AG20443 (cell line): ENCODE data around the gene CDH13.
A peak's percentile ranks its signal among the peaks of the same experiment; 100 is the strongest.

Experiments
- DNase-seq: peaks from one replicate; pipeline ENCODE4 v3.0.0; 2012; ENCODE audit warnings: low spot score, mixed read lengths

CDH13 gene

DNA sequence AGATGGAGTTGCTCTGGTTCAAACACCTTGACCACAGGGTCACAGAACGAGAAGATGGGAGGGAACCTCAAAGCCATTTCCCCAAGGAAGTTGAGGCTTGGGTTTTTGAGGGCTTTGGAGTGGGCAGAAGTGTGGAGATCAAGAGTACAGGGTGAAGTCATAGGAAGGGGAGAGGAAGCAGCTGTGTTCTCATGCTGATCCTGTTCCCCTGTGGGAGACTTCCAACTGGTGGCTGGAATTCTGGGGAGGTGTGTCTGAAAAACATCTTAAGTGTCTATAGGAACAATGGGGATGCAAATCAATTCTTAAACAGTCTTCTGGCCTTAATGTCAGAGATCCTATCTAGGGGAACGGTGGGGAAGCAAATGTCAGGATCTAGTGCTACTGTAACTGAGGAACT lies 1142.2 kb downstream of the CDH13 start:
- DNase-seq: no peak

GRCh38 chr16:83769397-83770008 lies 1142.7 kb downstream of the CDH13 start:
- no peak for DNase-seq

- no peak for DNase-seq
Measured at GRCh38 chr16:83771306-83771942, 1144.7 kb downstream of the CDH13 start.

GRCh38 chr16:83772806-83773205 lies 1146.0 kb downstream of the CDH13 start:
- no peak for DNase-seq

GRCh38 chr16:83774066-83774465 lies 1147.3 kb downstream of the CDH13 start:
- no peak for DNase-seq

DNA sequence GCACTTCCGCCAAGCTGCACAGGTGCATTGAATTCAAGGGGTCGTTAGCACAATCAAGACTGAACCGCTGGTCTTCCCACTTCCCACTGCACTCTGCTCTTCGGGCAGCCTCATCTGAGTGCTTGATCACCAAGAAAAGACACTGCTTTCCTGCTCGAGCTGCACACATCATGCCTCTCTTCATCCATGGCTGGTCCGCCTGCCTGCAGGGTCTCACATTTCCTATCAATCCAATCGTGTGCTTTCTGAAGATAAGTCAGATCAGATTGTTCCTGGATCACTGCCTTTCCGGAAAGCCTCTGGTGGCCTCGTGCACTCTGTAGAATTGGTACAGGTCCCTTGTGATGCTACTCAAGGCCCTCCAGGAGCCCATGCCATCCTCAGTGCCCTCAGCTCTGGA lies 1150.2 kb downstream of the CDH13 start:
- DNase-seq: no peak

- DNase-seq: peak; percentile 44
Measured at GRCh38 chr16:83779886-83780285, 1153.1 kb downstream of the CDH13 start.

DNA sequence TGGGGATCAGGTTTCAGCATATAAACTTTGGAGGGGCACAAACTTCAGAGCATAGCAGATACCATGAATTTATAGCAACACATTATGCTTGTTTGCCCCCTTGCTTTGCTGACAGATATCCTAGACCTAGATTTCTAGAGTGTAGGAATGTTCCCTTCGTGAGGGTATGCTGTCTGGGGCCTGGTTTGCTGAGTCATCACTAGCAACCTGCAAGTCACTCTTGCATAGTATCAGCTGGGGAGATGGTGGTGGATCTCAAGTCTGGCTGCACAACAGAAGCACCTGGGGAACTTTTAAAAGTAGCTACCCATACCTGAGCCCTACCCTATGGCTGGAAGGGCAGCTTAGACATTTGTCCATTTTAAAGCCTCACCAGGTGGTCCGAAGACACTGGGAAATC lies 1158.7 kb downstream of the CDH13 start:
- DNase-seq: no peak

GRCh38 chr16:83789642-83790401 lies 1163.1 kb downstream of the CDH13 start:
- DNase-seq: no peak

DNA sequence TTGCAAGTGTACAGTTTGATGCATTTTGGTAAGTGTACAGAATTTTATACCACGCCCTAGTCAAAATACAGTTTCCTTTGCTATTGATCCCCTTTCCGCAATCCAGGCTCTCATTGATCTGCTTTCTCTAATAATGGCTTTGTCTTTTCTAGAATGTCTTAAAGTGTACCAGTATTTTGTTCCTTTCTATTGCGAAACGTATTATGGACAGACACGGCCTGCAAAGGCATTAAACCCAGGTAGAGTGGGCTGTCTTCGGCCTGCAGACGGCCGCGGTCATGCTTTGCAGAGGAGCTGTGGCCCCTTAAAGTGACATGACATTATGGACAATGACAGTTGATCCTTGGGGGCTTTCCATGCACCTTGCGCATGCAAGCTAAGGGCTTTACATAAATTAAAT lies 1165.1 kb downstream of the CDH13 start:
- no peak for DNase-seq

- no peak for DNase-seq
Measured at GRCh38 chr16:83792391-83792790, 1165.6 kb downstream of the CDH13 start.

DNA sequence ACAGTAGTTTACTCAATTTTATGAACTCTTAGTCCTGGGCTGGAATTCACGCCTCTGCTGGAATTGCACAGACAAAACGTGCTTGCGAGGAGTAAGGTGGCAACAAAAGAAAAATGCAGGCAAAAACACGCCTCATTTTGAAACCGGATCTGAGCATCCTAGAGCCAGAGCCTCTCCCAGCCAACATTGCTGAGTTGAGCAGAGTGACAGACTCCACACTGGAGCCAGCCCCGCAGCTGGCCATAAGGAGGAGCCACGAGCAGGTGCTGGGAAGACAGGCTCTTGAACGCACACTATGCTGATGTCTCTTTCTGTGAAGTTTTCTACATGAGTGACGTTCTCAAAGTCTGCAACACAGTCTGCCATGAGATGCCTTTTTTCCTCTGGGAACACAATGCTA lies 1166.4 kb downstream of the CDH13 start:
- DNase-seq: no peak

DNA sequence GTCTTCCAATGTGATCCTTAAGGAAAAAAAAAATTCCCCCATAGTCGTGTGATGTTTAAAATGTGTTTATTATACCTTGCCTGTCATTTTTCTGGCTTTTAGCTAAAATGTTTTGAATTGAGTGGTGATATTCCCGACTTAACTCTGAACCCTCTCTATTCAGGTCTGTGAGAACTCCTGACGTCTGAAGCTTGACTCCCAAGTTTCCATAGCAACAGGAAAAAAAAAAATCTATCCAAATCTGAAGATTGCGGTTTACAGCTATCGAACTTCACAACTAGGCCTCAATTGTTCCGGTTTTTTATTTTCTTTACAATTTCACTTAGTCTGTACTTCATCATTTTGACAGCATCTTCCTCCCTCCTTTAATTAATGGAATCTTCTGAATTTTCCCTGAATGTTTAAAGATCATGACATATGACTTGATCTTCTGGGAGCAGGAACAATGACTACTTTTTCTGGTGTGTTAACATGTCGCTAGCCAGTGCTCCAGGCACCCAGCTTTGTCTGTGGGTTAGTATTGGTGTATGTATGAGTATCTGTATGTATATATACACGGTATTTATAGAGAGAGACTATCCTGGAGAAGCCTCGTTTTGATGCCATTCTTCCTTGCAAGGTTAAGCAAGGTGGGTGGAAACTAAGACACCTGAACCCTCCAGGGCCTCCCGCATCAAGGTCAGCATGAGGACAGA lies 1168.2 kb downstream of the CDH13 start:
- no peak for DNase-seq

DNA sequence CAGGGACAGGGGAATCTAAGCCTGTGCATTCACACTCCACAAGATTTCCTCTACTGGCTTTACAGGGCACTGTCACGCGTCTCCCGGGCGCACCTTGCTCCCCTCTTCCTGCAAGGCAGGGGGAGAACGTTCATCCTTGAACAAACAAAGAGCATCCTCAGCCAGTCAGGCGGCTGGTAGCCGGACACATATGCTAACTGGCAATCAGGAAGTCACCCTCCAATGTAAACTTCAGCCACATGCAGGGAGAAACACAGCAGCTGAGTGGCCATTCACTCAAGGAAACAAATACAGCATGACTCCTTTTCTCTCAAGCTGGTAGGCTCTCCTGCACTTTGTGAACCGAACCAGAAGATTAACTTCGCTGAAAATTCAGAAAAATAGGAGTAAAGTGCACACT lies 1170.2 kb downstream of the CDH13 start:
- DNase-seq: no peak

DNA sequence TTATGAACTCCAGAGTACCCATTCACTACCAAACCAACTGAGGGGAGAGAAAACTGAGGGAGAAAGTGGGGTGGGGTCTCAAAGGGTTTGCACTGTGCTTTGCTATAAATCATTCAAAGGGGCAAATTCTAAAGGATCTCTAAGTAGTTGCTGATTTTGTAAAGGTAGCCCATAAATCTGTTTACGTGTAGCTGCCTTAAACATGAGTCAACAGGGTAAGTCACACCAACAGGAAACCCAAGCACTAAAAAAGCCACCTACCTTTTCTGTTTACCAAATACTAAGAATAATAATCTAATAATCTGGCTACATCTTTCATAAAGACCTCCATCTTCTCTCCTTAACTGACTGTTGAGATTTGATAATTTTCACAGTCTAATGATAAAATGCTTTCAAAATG lies 1172.6 kb downstream of the CDH13 start:
- no peak for DNase-seq

DNA sequence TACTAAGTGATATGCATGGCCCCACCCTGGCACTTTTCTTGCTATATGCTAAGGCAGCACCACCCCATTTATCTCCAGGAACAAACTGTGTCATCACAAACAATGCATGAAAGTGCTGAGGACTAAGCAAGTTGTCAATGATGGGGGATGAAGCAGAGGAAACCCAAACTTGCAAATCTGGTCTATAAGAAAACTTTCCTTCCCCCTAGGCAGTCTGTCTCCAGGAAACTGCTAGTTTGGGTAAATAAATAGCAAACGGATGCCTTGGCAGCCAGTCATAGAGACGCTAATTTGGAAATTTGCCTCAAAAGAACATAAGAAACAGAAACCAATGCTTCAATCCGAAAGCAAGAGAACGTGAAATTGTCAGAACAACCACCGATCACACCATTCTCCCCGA lies 1175.4 kb downstream of the CDH13 start:
- peak; percentile 83 for DNase-seq

DNA sequence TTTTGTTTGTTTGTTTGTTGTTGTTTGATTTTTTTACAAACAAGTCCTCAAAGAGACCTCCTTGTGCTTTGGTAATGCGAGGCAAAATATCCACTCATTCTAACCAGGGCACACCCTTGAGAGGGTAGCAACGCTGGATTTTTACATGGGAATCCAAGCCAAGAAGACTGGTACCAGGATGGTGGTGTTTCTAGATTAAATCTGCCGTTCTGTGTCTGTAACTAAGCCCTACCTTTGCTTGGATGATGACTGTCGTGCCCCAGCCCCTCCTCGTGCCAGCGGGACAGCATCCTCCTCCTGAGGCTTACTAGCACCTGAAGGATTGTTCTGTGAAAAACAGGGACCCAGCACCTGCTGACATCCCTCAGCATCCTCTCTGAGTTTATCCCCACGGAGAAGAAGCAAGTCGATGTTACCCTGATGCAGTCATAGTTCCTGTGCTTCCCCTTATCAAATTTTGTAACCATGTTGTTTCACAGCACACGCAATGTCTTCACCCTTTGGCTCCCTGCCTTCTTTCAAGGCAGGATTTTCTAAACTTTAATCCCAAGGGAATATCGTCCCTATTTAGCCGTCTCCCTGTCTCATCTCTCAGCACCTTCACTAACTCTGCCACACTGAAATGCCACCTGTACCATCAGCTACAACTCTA lies 1175.9 kb downstream of the CDH13 start:
- DNase-seq: no peak

GRCh38 chr16:83803811-83804210 lies 1177.0 kb downstream of the CDH13 start:
- no peak for DNase-seq

DNA sequence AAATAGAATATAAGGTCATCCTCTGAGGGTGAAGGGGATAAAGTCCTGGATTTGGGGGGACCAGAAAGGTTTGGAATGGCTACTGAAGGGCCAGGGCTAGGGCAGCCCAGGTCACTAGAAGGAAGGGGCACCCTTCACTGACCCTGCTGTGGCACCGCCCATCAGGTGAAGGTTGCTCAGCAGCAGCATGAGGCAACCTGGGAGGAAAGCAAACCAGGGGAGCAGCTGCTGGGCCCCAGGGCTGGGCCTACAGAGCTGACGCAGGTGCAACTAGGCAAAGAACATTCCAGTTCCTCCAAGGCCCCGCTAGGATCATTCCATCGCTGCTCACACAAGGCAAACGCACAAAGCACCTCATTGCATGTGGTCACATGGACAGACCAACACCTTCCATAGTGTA lies 1177.6 kb downstream of the CDH13 start:
- no peak for DNase-seq

GRCh38 chr16:83806036-83806435 lies 1179.3 kb downstream of the CDH13 start:
- DNase-seq: no peak

DNA sequence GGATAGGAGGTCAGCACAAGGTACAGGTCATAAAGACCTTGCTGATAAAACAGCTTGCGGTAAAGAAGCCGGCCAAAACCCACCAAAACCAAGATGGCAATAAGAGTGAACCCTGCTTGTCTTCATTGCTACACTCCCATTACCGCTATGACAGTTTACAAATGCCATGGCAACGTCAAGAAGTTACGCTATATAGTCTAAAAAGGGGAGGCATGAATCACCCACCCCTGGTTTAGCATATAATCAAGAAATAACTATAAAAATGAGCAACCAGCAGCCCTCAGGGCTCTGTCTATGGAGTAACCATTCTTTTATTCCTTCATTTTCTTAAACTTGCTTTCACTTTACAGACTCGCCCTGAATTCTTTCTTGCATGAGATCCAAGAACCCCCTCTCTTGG lies 1180.0 kb downstream of the CDH13 start:
- DNase-seq: no peak

GRCh38 chr16:83807327-83807709 lies 1180.5 kb downstream of the CDH13 start:
- DNase-seq: no peak
